Measurements from ENCODE around the gene UIMC1.

UIMC1 gene

GRCh38 chr5:176927562-176927961, 79.0 kb downstream of the UIMC1 start:
- H3K4me3 ChIP-seq (replicated peaks in 1 of 2; ENCODE audit: low read depth in 2 of 2, low read length in 2 of 2): no peak overlapping the region
- no peak for TF ChIP-seq CTCF (IDR thresholded peaks at IDR 0.05; ENCODE audit: low read depth, low read length)
- DNase-seq (ENCODE audit: low read depth in 2 of 2): peak in 1 of 2 donors; percentile 4

- no peak overlapping the region for H3K4me3 ChIP-seq (replicated peaks in 1 of 2; ENCODE audit: low read depth in 2 of 2, low read length in 2 of 2)
- no peak for TF ChIP-seq CTCF (IDR thresholded peaks at IDR 0.05; ENCODE audit: low read depth, low read length)
- DNase-seq (ENCODE audit: low read depth in 2 of 2): no peak
Observed at GRCh38 chr5:176922817-176923216, 83.8 kb downstream of the UIMC1 start.

GRCh38 chr5:176921714-176922113, 84.9 kb downstream of the UIMC1 start:
- no peak overlapping the region for H3K4me3 ChIP-seq (replicated peaks in 1 of 2; ENCODE audit: low read depth in 2 of 2, low read length in 2 of 2)
- no peak for TF ChIP-seq CTCF (IDR thresholded peaks at IDR 0.05; ENCODE audit: low read depth, low read length)
- no peak for DNase-seq (ENCODE audit: low read depth in 2 of 2)

- H3K4me3 ChIP-seq (replicated peaks in 1 of 2; ENCODE audit: low read depth in 2 of 2, low read length in 2 of 2): no peak overlapping the region
- no peak for DNase-seq (ENCODE audit: low read depth in 2 of 2)
- TF ChIP-seq CTCF (IDR thresholded peaks at IDR 0.05; ENCODE audit: low read depth, low read length): no peak
Observed at GRCh38 chr5:176918613-176919012, 88.0 kb downstream of the UIMC1 start.

DNA sequence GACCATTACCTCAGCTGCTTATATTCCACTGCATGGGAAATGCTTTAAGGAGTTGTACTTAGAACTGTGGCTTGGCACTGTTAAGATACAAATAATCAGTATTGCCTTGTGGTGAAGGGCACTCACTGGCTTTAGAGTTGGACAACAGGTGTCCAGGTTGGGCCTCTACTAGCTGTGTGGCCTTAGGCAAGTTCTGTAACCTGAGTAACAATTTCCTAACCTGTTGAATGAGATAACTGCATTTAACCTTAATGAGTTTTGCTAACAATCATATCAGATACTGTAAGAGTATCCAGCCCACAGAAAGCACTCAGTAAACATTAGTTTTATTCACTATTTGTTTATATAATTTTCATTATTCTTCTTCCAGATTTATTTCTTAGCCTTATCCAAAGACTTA, 90.2 kb downstream of the UIMC1 start:
- no peak for TF ChIP-seq CTCF (IDR thresholded peaks at IDR 0.05; ENCODE audit: low read depth, low read length)
- H3K4me3 ChIP-seq (replicated peaks in 1 of 2; ENCODE audit: low read depth in 2 of 2, low read length in 2 of 2): no peak overlapping the region
- DNase-seq (ENCODE audit: low read depth in 2 of 2): no peak

GRCh38 chr5:176915906-176916305, 90.7 kb downstream of the UIMC1 start:
- no peak for TF ChIP-seq CTCF (IDR thresholded peaks at IDR 0.05; ENCODE audit: low read depth, low read length)
- H3K4me3 ChIP-seq (replicated peaks in 1 of 2; ENCODE audit: low read depth in 2 of 2, low read length in 2 of 2): no peak overlapping the region
- no peak for DNase-seq (ENCODE audit: low read depth in 2 of 2)

DNA sequence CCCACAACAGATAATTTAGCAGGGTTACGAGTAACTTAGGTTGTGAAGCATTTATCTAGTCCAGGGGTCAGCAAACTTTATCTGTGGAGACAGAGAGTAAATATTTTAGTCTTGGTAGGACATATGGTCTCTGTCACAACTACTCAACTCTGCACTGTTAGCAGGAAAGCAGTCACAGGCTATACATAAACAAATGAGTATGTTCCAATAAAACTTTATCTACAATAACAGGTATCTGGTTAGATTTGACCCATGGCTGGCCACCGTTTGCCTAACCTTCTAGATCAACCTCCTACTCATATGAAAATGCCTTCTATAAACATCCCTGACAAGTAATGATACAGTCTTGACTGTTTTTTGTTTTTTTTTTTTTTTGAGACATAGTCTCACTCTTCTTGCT, 94.5 kb downstream of the UIMC1 start:
- TF ChIP-seq CTCF (IDR thresholded peaks at IDR 0.05; ENCODE audit: low read depth, low read length): no peak
- no peak overlapping the region for H3K4me3 ChIP-seq (replicated peaks in 1 of 2; ENCODE audit: low read depth in 2 of 2, low read length in 2 of 2)
- no peak for DNase-seq (ENCODE audit: low read depth in 2 of 2)

All from cardiac fibroblast (primary cell).